ENCODE measurements around the gene FURIN.

The FURIN gene

DNA sequence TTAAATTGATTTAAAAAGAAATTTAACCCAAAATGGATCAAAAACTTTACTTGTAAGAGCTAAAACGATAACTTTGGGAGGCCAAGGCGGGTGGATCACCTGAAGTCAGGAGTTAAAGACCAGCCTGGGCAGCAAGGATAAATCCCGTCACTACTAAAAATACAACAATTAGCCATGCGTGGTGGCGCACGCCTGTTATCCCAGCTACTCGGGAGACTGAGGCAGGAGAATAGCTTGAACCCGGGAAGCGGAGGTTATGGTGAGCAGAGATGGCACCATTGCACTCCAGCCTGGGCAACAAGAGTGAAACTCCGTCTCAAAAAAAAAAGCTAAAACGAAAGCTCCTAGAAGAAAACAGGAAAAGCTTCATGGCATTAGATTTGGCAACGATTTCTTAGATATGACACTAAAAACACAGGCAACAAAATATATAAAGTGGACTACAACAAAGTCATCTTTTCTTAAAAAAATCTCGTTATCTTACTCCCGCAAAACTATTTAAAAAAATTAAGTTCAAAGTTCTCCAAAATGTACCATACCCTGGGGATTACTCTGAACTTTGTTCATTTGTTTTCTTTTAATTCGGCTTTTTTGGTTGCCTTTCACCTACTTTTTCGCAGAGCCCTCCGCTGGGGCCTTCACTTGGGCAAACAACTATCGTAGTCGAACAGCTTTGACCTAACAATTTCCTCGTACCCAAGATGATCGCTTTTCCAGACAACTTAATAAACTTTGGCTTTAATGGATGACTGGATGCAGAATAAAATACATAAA, 61.0 kb downstream of the FURIN start:
- no peaks in the 10 kb centered on the region for H3K36me3 ChIP-seq (replicated peaks)
- peak overlapping the region; percentile 72 for H3K4me3 ChIP-seq (ENCODE audit: low read depth, low read length)
- DNase-seq: no peak
- TF ChIP-seq, protein P1, sequence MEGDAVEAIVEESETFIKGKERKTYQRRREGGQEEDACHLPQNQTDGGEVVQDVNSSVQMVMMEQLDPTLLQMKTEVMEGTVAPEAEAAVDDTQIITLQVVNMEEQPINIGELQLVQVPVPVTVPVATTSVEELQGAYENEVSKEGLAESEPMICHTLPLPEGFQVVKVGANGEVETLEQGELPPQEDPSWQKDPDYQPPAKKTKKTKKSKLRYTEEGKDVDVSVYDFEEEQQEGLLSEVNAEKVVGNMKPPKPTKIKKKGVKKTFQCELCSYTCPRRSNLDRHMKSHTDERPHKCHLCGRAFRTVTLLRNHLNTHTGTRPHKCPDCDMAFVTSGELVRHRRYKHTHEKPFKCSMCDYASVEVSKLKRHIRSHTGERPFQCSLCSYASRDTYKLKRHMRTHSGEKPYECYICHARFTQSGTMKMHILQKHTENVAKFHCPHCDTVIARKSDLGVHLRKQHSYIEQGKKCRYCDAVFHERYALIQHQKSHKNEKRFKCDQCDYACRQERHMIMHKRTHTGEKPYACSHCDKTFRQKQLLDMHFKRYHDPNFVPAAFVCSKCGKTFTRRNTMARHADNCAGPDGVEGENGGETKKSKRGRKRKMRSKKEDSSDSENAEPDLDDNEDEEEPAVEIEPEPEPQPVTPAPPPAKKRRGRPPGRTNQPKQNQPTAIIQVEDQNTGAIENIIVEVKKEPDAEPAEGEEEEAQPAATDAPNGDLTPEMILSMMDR (IDR thresholded peaks at IDR 0.05; ENCODE audit: low read depth, low read length, missing control alignments): no peak
- in situ Hi-C loops (cut with HindIII; ENCODE audit: low pct_ligation_motif_present, low sequenced_read_pairs): no loop called here
- H3K27ac ChIP-seq: peak overlapping the region; percentile 71
- H3K27me3 ChIP-seq (replicated peaks): no peaks in the 10 kb centered on the region

DNA sequence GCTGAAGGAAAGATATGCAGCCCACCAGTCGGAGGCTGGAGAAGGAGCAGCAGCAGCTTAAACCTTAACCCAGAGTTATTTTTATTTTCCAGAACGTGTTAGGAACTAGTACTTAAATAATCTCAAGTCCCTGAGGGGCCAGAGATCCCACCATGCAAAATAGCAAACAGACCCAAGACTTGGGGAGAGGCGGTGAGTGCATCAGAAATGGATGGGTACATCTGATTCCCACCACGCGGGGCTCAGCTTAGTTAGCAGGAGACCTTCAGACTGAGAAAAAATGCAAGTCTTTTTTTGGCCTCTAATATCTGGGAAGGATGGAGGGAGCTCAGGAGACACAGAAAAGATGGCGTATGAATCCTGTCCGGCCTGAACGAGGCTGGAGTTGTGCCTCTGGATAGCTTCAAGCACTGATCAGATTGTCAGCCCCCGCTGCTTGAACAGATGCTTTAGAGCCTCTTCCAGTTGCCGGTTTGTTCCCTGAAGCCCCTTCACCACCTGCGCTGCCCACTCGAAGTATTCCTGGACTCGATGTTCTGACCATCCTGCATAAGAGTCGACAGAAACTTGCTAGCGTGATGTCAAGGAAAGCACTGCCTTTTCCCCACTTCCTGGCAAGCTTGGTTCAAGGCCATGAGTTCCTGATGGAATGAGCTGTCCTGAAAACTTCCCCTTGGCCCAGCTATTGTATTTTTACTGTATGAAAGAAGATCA, 62.6 kb downstream of the FURIN start:
- H3K4me3 ChIP-seq (ENCODE audit: low read depth, low read length): peak overlapping the region; percentile 72
- DNase-seq: no peak
- TF ChIP-seq, protein P1 (IDR thresholded peaks at IDR 0.05; ENCODE audit: low read depth, low read length, missing control alignments): peak; percentile 1
- H3K27me3 ChIP-seq (replicated peaks): no peaks in the 10 kb centered on the region
- no peaks in the 10 kb centered on the region for H3K36me3 ChIP-seq (replicated peaks)
- in situ Hi-C loops (cut with HindIII; ENCODE audit: low pct_ligation_motif_present, low sequenced_read_pairs): no loop called here
- no peak overlapping the region for H3K27ac ChIP-seq

DNA sequence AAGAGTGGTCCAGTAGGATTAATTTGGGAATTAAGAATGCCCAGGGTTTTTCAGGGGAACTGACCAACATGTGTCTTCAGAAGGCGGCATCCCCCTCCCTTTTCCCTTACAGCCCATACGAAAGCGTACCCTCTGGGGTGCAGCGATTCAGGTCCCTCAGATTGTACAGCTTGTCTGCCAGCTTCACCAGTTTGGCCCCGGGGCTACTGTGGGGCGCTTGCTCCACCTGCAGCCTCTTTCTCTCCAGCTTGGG, 63.1 kb downstream of the FURIN start:
- H3K27me3 ChIP-seq (replicated peaks): no peaks in the 10 kb centered on the region
- TF ChIP-seq, protein P1 (IDR thresholded peaks at IDR 0.05; ENCODE audit: low read depth, low read length, missing control alignments): no peak
- peak overlapping the region; percentile 77 for H3K4me3 ChIP-seq (ENCODE audit: low read depth, low read length)
- no peak for DNase-seq
- no peak overlapping the region for H3K27ac ChIP-seq
- in situ Hi-C loops (cut with HindIII; ENCODE audit: low pct_ligation_motif_present, low sequenced_read_pairs): no loop called here
- H3K36me3 ChIP-seq (replicated peaks): no peaks in the 10 kb centered on the region

DNA sequence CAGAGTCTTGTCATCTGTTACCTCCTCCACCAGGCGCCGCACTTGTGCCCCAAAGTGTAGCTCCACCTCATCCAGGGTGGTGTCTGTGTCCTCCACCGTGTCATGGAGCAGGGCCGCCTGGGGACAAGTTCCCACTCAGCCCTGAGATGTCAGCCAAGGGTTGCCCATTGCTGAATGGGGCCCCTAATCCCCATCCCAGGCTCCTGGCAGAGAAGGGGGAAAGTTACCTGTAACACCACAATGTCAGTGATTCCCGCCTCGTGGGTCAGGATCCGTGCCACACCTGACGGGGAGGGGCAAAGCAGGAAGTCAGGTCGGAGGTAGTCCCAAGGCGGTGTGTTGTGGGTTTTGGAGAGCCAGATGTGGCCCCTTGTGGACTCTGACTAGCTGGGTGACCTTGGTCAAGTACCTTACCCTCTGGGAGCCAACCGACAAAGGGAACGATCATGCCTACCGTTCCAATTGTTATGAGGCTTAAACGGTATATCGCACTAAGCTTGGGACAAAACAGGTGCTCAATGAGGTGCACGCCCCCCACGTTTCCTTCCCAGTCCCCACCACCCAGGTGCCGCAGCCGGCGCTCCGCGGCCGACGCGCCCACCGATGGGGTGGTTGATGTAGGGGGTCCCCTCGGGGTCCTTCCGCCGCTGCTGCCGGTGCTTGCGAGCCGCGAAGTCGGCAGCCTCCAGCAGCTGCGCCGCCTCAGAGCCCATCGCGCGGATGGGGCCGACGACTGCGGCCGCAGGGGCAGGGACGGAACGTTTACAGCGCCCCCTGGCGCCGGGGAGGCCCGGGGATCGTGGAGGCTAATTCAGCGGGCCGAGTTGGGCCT, 63.7 kb downstream of the FURIN start, which contains the start of gene HDDC3:
Gene HDDC3, minus strand, starts transcription at position 722 of the 832 bp plus-strand sequence. Its CDS starts 9 bp downstream, at position 713.
- peaks cover 2% of the 10 kb centered on the region for H3K36me3 ChIP-seq (replicated peaks)
- DNase-seq: peak; percentile 70
- H3K4me3 ChIP-seq (ENCODE audit: low read depth, low read length): peak within 1 kb of the TSS; percentile 77
- TF ChIP-seq, protein P1 (IDR thresholded peaks at IDR 0.05; ENCODE audit: low read depth, low read length, missing control alignments): peak; percentile 86
- in situ Hi-C loops (cut with HindIII; ENCODE audit: low pct_ligation_motif_present, low sequenced_read_pairs): no loop called here
- no peak within 1 kb of the TSS for H3K27ac ChIP-seq
- H3K27me3 ChIP-seq (replicated peaks): no peaks in the 10 kb centered on the region

DNA sequence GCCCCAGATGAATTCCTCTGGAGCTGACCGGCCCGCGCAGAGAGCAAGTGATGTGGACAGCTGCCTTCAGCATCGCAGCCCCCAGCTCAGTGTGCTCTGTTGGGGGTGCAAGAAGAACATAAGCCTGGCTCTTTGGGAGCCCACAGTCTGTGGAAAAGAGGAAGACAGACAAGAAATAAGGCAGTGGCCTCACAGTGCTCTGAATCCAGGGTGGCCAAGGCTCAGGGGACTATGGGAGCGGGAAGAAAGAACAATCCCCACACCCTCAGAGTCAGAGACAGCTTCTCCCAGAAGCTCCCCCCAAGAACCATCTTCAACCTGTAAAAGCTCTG, 64.2 kb downstream of the FURIN start:
- Histone ChIP-seq H3K36me3 (replicated peaks) (peaks cover 2% of the 10 kb centered on the region), H3K4me3 (ENCODE audit: low read depth, low read length) (no peak overlapping the region), H3K27ac (no peak overlapping the region), H3K27me3 (replicated peaks) (no peaks in the 10 kb centered on the region)
- no peak for DNase-seq
- TF ChIP-seq, protein P1 (IDR thresholded peaks at IDR 0.05; ENCODE audit: low read depth, low read length, missing control alignments): no peak
- in situ Hi-C loops (cut with HindIII; ENCODE audit: low pct_ligation_motif_present, low sequenced_read_pairs): no loop called here
